Lung (tissue), 12 donors: ENCODE results near the gene B3GALT5. TPM values are rescaled to one million over a fixed set of nuclear protein-coding genes. Genes with fewer than 3 reads are reported as not detected.

Experiments
- ATAC-seq: fragments of 200-7000 bp; cut with Tn5 transposase; one replicate; pipeline ENCODE4 v1.9.1; 2020; ENCODE audit warnings: moderate number of reproducible peaks; ENCODE audit not compliant: insufficient read depth, low FRiP score
- DNase-seq, 3 donors: peaks; one replicate each; pipeline ENCODE4 v3.0.0-alpha.2; 2013 to 2017
- H3K27ac ChIP-seq, 2 donors: one replicate each; pipeline ENCODE4 v1.5.1; 2013; ENCODE audit warnings: mild to moderate bottlenecking in 2 of 2, moderate library complexity in 2 of 2, control low read depth in 1 of 2, inconsistent platforms in 1 of 2, low read depth in 1 of 2, low read length in 1 of 2
- H3K27me3 ChIP-seq, 3 donors: one replicate each; pipeline ENCODE4 v1.5.1; 2013; ENCODE audit warnings: low read length in 2 of 3; ENCODE audit not compliant: control insufficient read depth in 3 of 3, insufficient read depth in 3 of 3
- H3K36me3 ChIP-seq, 4 donors: one replicate each; pipeline ENCODE4 v1.5.1; 2013; ENCODE audit warnings: low read length in 4 of 4, mild to moderate bottlenecking in 1 of 4, moderate library complexity in 1 of 4; ENCODE audit not compliant: control insufficient read depth in 4 of 4, insufficient read depth in 4 of 4
- H3K4me1 ChIP-seq, 5 donors: one replicate each; pipeline ENCODE4 v1.5.1; 2013; ENCODE audit warnings: low read length in 5 of 5, mild to moderate bottlenecking in 2 of 5, moderate library complexity in 1 of 5; ENCODE audit not compliant: control insufficient read depth in 5 of 5, insufficient read depth in 5 of 5
- H3K4me3 ChIP-seq: one replicate; pipeline ENCODE4 v1.5.1; 2013; ENCODE audit warnings: mild to moderate bottlenecking, control low read depth, moderate library complexity
- H3K9ac ChIP-seq, 2 donors: one replicate each; pipeline ENCODE4 v1.5.1; 2013; ENCODE audit warnings: low read length in 2 of 2, control low read depth in 1 of 2; ENCODE audit not compliant: insufficient read depth in 1 of 2
- H3K9me3 ChIP-seq, 4 donors: one replicate each; pipeline ENCODE4 v1.5.1; 2013; ENCODE audit warnings: low read length in 3 of 4, mild to moderate bottlenecking in 1 of 4, moderate library complexity in 1 of 4; ENCODE audit not compliant: control insufficient read depth in 4 of 4, insufficient read depth in 3 of 4
- CTCF ChIP-seq: IDR thresholded peaks from 2 replicates; pipeline ENCODE4 v1.5.1; 2012; ENCODE audit warnings: mild to moderate bottlenecking; ENCODE audit errors: control extremely low read depth, extremely low read depth
- WGBS, 2 donors: extraction: QIAGEN DNeasy Blood & Tissue Kit; methylation state at CpG; one replicate each; pipeline ENCODE4 v1.1.7; 2013; 5-methylcytosine and 5-hydroxymethylcytosine counted together
- polyA plus RNA-seq, 2 donors: library from polyadenylated mRNA; stranded (reverse); fragments of 200-250 nt; gene quantifications; one replicate each; pipeline ENCODE4 v1.2.1, GENCODE V29; 2013
- total RNA-seq, 2 donors: library from RNA; depleted of rRNA in 1 of 2; stranded (reverse); fragments of >200 nt in 1 of 2; gene quantifications; one replicate each; pipeline ENCODE4 v1.2.1, GENCODE V29; 2014 to 2021
- donor health status: control.
- donor health status: control.
- donor health status: Bipolar disorder and iron deficiency.
- donor health status: healthy.
- donor health status: DM: yes; HTN: yes; CAD: no.

Gene B3GALT5
- total and polyA plus RNA-seq, 4 donors: 0.02 to 1.1 (median 0.50) TPM

GRCh38 chr21:39654951-39655350, 42.2 kb downstream of the B3GALT5 start:
- peaks cover 0 to 14% (median 4%) of the 10 kb centered on the region in 4 donors for H3K9me3 ChIP-seq
- H3K4me1 ChIP-seq: peaks cover 0 to 8% (median under 1%) of the 10 kb centered on the region in 5 donors
- no peaks in the 10 kb centered on the region for H3K27me3 ChIP-seq
- H3K9ac ChIP-seq: no peak overlapping the region
- TF ChIP-seq CTCF: no peak
- H3K4me3 ChIP-seq: no peak overlapping the region
- DNase-seq (no peak), ATAC-seq (no peak)
- no peak overlapping the region for H3K27ac ChIP-seq
- no peaks in the 10 kb centered on the region for H3K36me3 ChIP-seq
- WGBS, 2 donors: 85 to 93% methylated on average over 3 of the region's 3 CpGs

- Histone ChIP-seq H3K4me3 (no peak overlapping the region), H3K9ac (no peak overlapping the region), H3K27me3 (no peaks in the 10 kb centered on the region), H3K36me3 (no peaks in the 10 kb centered on the region), H3K9me3 (peaks cover 0 to 14% (median 4%) of the 10 kb centered on the region in 4 donors), H3K4me1 (peaks cover 0 to 14% (median 2%) of the 10 kb centered on the region in 5 donors), H3K27ac (no peak overlapping the region)
- DNase-seq (no peak), ATAC-seq (no peak)
- 88% methylated on average over 11 of the region's 11 CpGs for WGBS, 2 donors
- TF ChIP-seq CTCF: no peak
Observed at GRCh38 chr21:39655589-39655988, 42.8 kb downstream of the B3GALT5 start.

- Histone ChIP-seq H3K9ac (no peak overlapping the region), H3K9me3 (peaks cover 0 to 14% (median 4%) of the 10 kb centered on the region in 4 donors), H3K27me3 (no peaks in the 10 kb centered on the region), H3K36me3 (no peaks in the 10 kb centered on the region), H3K4me3 (no peak overlapping the region), H3K27ac (no peak overlapping the region), H3K4me1 (peaks cover 0 to 19% (median 2%) of the 10 kb centered on the region in 5 donors)
- no peak for DNase-seq
- ATAC-seq: no peak
- no peak for TF ChIP-seq CTCF
- 77 to 86% methylated on average over 8 of the region's 8 CpGs for WGBS, 2 donors
Observed at GRCh38 chr21:39656209-39656608, 43.5 kb downstream of the B3GALT5 start.

- TF ChIP-seq CTCF: no peak
- H3K27ac ChIP-seq: no peak overlapping the region
- H3K27me3 ChIP-seq: no peaks in the 10 kb centered on the region
- peaks cover 0 to 11% (median 4%) of the 10 kb centered on the region in 4 donors for H3K9me3 ChIP-seq
- no peak for DNase-seq
- no peak overlapping the region for H3K4me3 ChIP-seq
- no peak overlapping the region for H3K9ac ChIP-seq
- no peaks in the 10 kb centered on the region for H3K36me3 ChIP-seq
- no peak for ATAC-seq
- WGBS, 2 donors: 95 to 96% methylated on average over 5 of the region's 5 CpGs
- H3K4me1 ChIP-seq: peaks cover 0 to 19% (median 2%) of the 10 kb centered on the region in 5 donors
Observed at GRCh38 chr21:39657091-39657689, 44.5 kb downstream of the B3GALT5 start.
